RWPE2 (cell line): ENCODE results near the gene CNTNAP2.

ENCODE experiments used
- ATAC-seq: fragments of 200-7000 bp; cut with Tn5 transposase; 3 replicates; pipeline ENCODE4 v1.9.1; 2021; ENCODE audit warnings: low read depth
- DNase-seq: peaks from one replicate; pipeline ENCODE4 v3.0.0-alpha.2; 2020; ENCODE audit warnings: low spot score
- H3K27ac ChIP-seq: fragments of 450-650 bp; 2 replicates; pipeline ENCODE4 v1.5.1; 2017; ENCODE audit warnings: mild to moderate bottlenecking; ENCODE audit not compliant: poor library complexity, severe bottlenecking
- H3K27me3 ChIP-seq: fragments of 250-450 bp; sonication (Bioruptor Pico); 2 replicates; pipeline ENCODE4 v1.5.1; 2021; ENCODE audit warnings: mild to moderate bottlenecking, moderate library complexity; ENCODE audit not compliant: insufficient read depth, poor library complexity, severe bottlenecking
- H3K36me3 ChIP-seq: fragments of 250-450 bp; sonication (Bioruptor Pico); 2 replicates; pipeline ENCODE4 v1.5.1; 2020; ENCODE audit warnings: low read depth, mild to moderate bottlenecking, moderate library complexity
- H3K4me1 ChIP-seq: fragments of 250-450 bp; sonication (Bioruptor Pico); 2 replicates; pipeline ENCODE4 v1.5.1; 2021; ENCODE audit warnings: mild to moderate bottlenecking, moderate library complexity; ENCODE audit not compliant: insufficient read depth, poor library complexity, severe bottlenecking
- H3K4me3 ChIP-seq: fragments of 250-450 bp; sonication (Bioruptor Pico); 2 replicates; pipeline ENCODE4 v1.5.1; 2021; ENCODE audit warnings: mild to moderate bottlenecking, moderate library complexity; ENCODE audit not compliant: severe bottlenecking
- H3K9me3 ChIP-seq: fragments of 250-450 bp; sonication (Bioruptor Pico); 2 replicates; pipeline ENCODE4 v1.5.1; 2021; ENCODE audit warnings: mild to moderate bottlenecking, moderate library complexity; ENCODE audit not compliant: severe bottlenecking
- CTCF ChIP-seq: fragments of 450-650 bp; IDR thresholded peaks from one replicate; pipeline ENCODE4 v1.5.1; 2017; ENCODE audit warnings: mild to moderate bottlenecking, moderate library complexity; ENCODE audit not compliant: poor library complexity, severe bottlenecking

The CNTNAP2 gene

GRCh38 chr7:147279964-147280374, 1163.4 kb downstream of the CNTNAP2 start:
- Histone ChIP-seq H3K27me3 (no peaks in the 10 kb centered on the region), H3K9me3 (no peaks in the 10 kb centered on the region), H3K4me1 (no peaks in the 10 kb centered on the region), H3K36me3 (no peaks in the 10 kb centered on the region), H3K27ac (no peak overlapping the region), H3K4me3 (no peak overlapping the region)
- ATAC-seq (no peak), DNase-seq (no peak)
- TF ChIP-seq CTCF, result no peak

GRCh38 chr7:147282204-147282603, 1165.6 kb downstream of the CNTNAP2 start:
- Histone ChIP-seq H3K9me3 (no peaks in the 10 kb centered on the region), H3K4me3 (no peak overlapping the region), H3K36me3 (no peaks in the 10 kb centered on the region), H3K4me1 (no peaks in the 10 kb centered on the region), H3K27me3 (no peaks in the 10 kb centered on the region), H3K27ac (no peak overlapping the region)
- no peak for TF ChIP-seq CTCF
- ATAC-seq, result no peak
- DNase-seq, result no peak

- TF ChIP-seq CTCF, result no peak
- H3K27ac ChIP-seq, result no peak overlapping the region
- ATAC-seq, result no peak
- H3K4me3 ChIP-seq, result no peak overlapping the region
- no peaks in the 10 kb centered on the region for H3K9me3 ChIP-seq
- H3K4me1 ChIP-seq, result no peaks in the 10 kb centered on the region
- H3K36me3 ChIP-seq, result no peaks in the 10 kb centered on the region
- DNase-seq, result no peak
- H3K27me3 ChIP-seq, result no peaks in the 10 kb centered on the region
These were observed 1179.6 kb downstream of the CNTNAP2 start for GRCh38 chr7:147296201-147296600.

GRCh38 chr7:147296986-147297385, 1180.4 kb downstream of the CNTNAP2 start:
- ATAC-seq (no peak), DNase-seq (no peak)
- Histone ChIP-seq H3K4me1 (no peaks in the 10 kb centered on the region), H3K27ac (no peak overlapping the region), H3K36me3 (no peaks in the 10 kb centered on the region), H3K4me3 (no peak overlapping the region), H3K27me3 (no peaks in the 10 kb centered on the region), H3K9me3 (no peaks in the 10 kb centered on the region)
- no peak for TF ChIP-seq CTCF

GRCh38 chr7:147298611-147299043, 1182.0 kb downstream of the CNTNAP2 start:
- TF ChIP-seq CTCF, result no peak
- Histone ChIP-seq H3K36me3 (no peaks in the 10 kb centered on the region), H3K4me3 (no peak overlapping the region), H3K27ac (no peak overlapping the region), H3K9me3 (no peaks in the 10 kb centered on the region), H3K27me3 (no peaks in the 10 kb centered on the region), H3K4me1 (no peaks in the 10 kb centered on the region)
- no peak for DNase-seq
- no peak for ATAC-seq
